ENCODE data around the gene BUB3. TPM values are rescaled to one million over a fixed set of nuclear protein-coding genes. Genes with fewer than 3 reads are reported as not detected.

BUB3 gene
- total and polyA plus RNA-seq, 2 experiments from 2014 or later = 243 to 272 TPM

- H3K36me3 Mint-ChIP-seq (ENCODE audit: low read depth) = no peaks in the 10 kb centered on the region
- peaks cover 31% of the 10 kb centered on the region for H3K4me1 Mint-ChIP-seq
- peaks cover 6% of the 10 kb centered on the region for H3K27me3 Mint-ChIP-seq (ENCODE audit: insufficient read depth, low read depth, poor library complexity)
- H3K27me3 ChIP-seq (ENCODE audit: insufficient read depth) = no peaks in the 10 kb centered on the region
- no peak overlapping the region for H3K27ac ChIP-seq (ENCODE audit: low read depth)
- H3K4me1 ChIP-seq (ENCODE audit: insufficient read depth) = peaks cover 23% of the 10 kb centered on the region
- no peak overlapping the region for H3K4me2 ChIP-seq
- H3K36me3 ChIP-seq (ENCODE audit: insufficient read depth) = no peaks in the 10 kb centered on the region; the same call in 1 of the 2 replicates
- H3F3A ChIP-seq (replicated peaks; ENCODE audit: low read depth) = no peaks in the 10 kb centered on the region
- H3K27ac Mint-ChIP-seq = no peak overlapping the region
- H4K20me1 ChIP-seq (replicated peaks; ENCODE audit: insufficient read depth) = 0 out of 2 replicates have a peak, but pooled peaks cover 8% of the 10 kb centered on the region
- no peaks in the 10 kb centered on the region for H3K9me2 ChIP-seq (ENCODE audit: insufficient read depth)
- no peaks in the 10 kb centered on the region for H3K9me3 Mint-ChIP-seq
- TF ChIP-seq POLR2AphosphoS5 (IDR thresholded peaks at IDR 0.05; ENCODE audit: low read depth) (no peak), REST (IDR thresholded peaks at IDR 0.05; ENCODE audit: unreplicated experiment) (no peak), ZNF114 (CRISPR knock-in tag; IDR thresholded peaks at IDR 0.05) (no peak)
- no peak overlapping the region for H3K4me3 ChIP-seq
- ATAC-seq (no peak), DNase-seq (ENCODE audit: low spot score) (no peak)
- H2AFZ ChIP-seq = no peak overlapping the region
- no peak overlapping the region for H3K4me3 Mint-ChIP-seq
- H3K79me2 ChIP-seq (replicated peaks; ENCODE audit: insufficient read depth) = no peaks in the 10 kb centered on the region
These were observed 37.7 kb downstream of the BUB3 start for GRCh38 chr10:123191886-123192285.

- H3K9me3 Mint-ChIP-seq = no peaks in the 10 kb centered on the region
- H3K27ac Mint-ChIP-seq = no peak overlapping the region
These were observed 39.9 kb downstream of the BUB3 start for GRCh38 chr10:123194056-123194455.

More at GRCh38 chr10:123194056-123194455, 39.9 kb downstream of the BUB3 start:
- Mint-ChIP-seq H3K4me3 (no peak overlapping the region), H3K36me3 (ENCODE audit: low read depth) (no peaks in the 10 kb centered on the region), H3K27me3 (ENCODE audit: insufficient read depth, low read depth, poor library complexity) (peaks cover 5% of the 10 kb centered on the region), H3K4me1 (peaks cover 31% of the 10 kb centered on the region)
- Histone ChIP-seq H3K36me3 (ENCODE audit: insufficient read depth) (no peaks in the 10 kb centered on the region; the same call in 1 of the 2 replicates), H3K27me3 (ENCODE audit: insufficient read depth) (no peaks in the 10 kb centered on the region), H4K20me1 (replicated peaks; ENCODE audit: insufficient read depth) (0 out of 2 replicates have a peak, but pooled peaks cover 4% of the 10 kb centered on the region), H3K4me3 (no peak overlapping the region), H3K79me2 (replicated peaks; ENCODE audit: insufficient read depth) (no peaks in the 10 kb centered on the region), H3K4me2 (no peak overlapping the region), H3F3A (replicated peaks; ENCODE audit: low read depth) (no peaks in the 10 kb centered on the region), H2AFZ (no peak overlapping the region), H3K9me2 (ENCODE audit: insufficient read depth) (no peaks in the 10 kb centered on the region), H3K27ac (ENCODE audit: low read depth) (no peak overlapping the region), H3K4me1 (ENCODE audit: insufficient read depth) (peaks cover 23% of the 10 kb centered on the region)
- TF ChIP-seq REST (IDR thresholded peaks at IDR 0.05; ENCODE audit: unreplicated experiment) (no peak), CTCF (conservative IDR thresholded peaks at IDR 0.05; ENCODE audit: low read depth in 2 of 2) (0 out of 4 replicates have a peak, but pooled peaks of 1 of the 2 experiments have one; percentile 9)
- no peak for ATAC-seq
- DNase-seq (ENCODE audit: low spot score) = no peak
